HCT116 (cell line): ENCODE measurements around the gene PTS. TPM values are rescaled to one million over a fixed set of nuclear protein-coding genes. Genes with fewer than 3 reads are reported as not detected.

Experiments used
- ATAC-seq: fragments of 200-7000 bp; cut with Tn5 transposase; 2 replicates; pipeline ENCODE4 v1.9.1; 2020; ENCODE audit warnings: mild to moderate bottlenecking, moderate library complexity
- BruUV-seq: library from RNA; stranded (reverse); fragments of 400-500 nt; replicated peaks from 2 replicates; lab custom pipeline; 2021; lab: Mats Ljungman, UMichigan
- CTCF ChIA-PET: fragments of 300-600 bp; sonication (Branson Sonifier 250); formaldehyde crosslinking; loops from one replicate; lab custom pipeline; 2021; ENCODE audit warnings: antibody characterized with exemption; lab: Charles Lee
- POLR2A ChIA-PET: fragments of 300-600, 350-600 bp; sonication (Branson Sonifier 250); formaldehyde crosslinking; loops from one replicate; lab custom pipeline; 2021; ENCODE audit warnings: antibody characterized with exemption; lab: Charles Lee
- RAD21 ChIA-PET, 2 experiments: fragments of 300-600 bp; sonication (Branson Sonifier 250); formaldehyde crosslinking; loops; one replicate each; lab custom pipeline; 2023; ENCODE audit warnings: low total read pairs in 2 of 2; ENCODE audit not compliant: uncharacterized antibody in 2 of 2, unreplicated experiment in 2 of 2, low non-redundant PET in 1 of 2; lab: Charles Lee
- DNase-seq: peaks from one replicate; pipeline ENCODE4 v3.0.0-alpha.2; 2010; ENCODE audit warnings: low read depth, low spot score
- H2AFZ ChIP-seq: fragments of 200-600 bp; shearing (Covaris generic), sonication (generic); 2 replicates; pipeline ENCODE4 v1.6.1; 2017; ENCODE audit warnings: low read depth, mixed run types, mixed read lengths, antibody characterized with exemption, low read length; ENCODE audit not compliant: poor library complexity, severe bottlenecking
- H3K27ac ChIP-seq: 2 replicates; pipeline ENCODE4 v1.5.1; 2012; ENCODE audit warnings: low read depth, low read length
- H3K27me3 ChIP-seq: fragments of 200-600 bp; sonication (generic); 2 replicates; pipeline ENCODE4 v1.6.1; 2016; ENCODE audit warnings: mixed run types, low read length, mixed read lengths; ENCODE audit not compliant: insufficient read depth
- H3K36me3 ChIP-seq, 2 experiments: fragments of 200-500 bp in 1 of 2; fragments of 200-600 bp in 1 of 2; sonication (Bioruptor generic) in 1 of 2; sonication (generic) in 1 of 2; 2 replicates each; pipeline versions ENCODE4 v1.5.1 to v1.6.1; 2014 to 2016; ENCODE audit warnings: low read length in 2 of 2, inconsistent platforms in 1 of 2, mixed read lengths in 1 of 2, mixed run types in 1 of 2; ENCODE audit not compliant: insufficient read depth in 2 of 2, control insufficient read depth in 1 of 2
- H3K4me1 ChIP-seq, 2 experiments: fragments of 200-600 bp in 1 of 2; sonication (generic) in 1 of 2; 2 replicates each; pipeline versions ENCODE4 v1.5.1 to v1.6.1; 2012 to 2017; ENCODE audit warnings: low read length in 2 of 2, inconsistent platforms in 1 of 2, mild to moderate bottlenecking in 1 of 2, mixed read lengths in 1 of 2, mixed run types in 1 of 2, moderate library complexity in 1 of 2; ENCODE audit not compliant: insufficient read depth in 2 of 2, control insufficient read depth in 1 of 2
- H3K4me2 ChIP-seq: fragments of 200-600 bp; sonication (generic); 2 replicates; pipeline ENCODE4 v1.6.1; 2017; ENCODE audit warnings: mixed run types, low read length, mixed read lengths
- H3K4me3 ChIP-seq, 2 experiments: fragments of 200-600 bp in 1 of 2; sonication (generic) in 1 of 2; replicated peaks in 1 of 2; 2 replicates each; pipeline ENCODE4 v1.5.1; 2011 to 2016; ENCODE audit warnings: low read length in 2 of 2, control low read depth in 1 of 2, low read depth in 1 of 2, mild to moderate bottlenecking in 1 of 2, mixed read lengths in 1 of 2, mixed run types in 1 of 2
- H3K79me2 ChIP-seq: fragments of 200-600 bp; sonication (generic); 2 replicates; pipeline ENCODE4 v1.6.1; 2017; ENCODE audit warnings: mild to moderate bottlenecking, mixed run types, low read length, moderate library complexity, mixed read lengths; ENCODE audit not compliant: insufficient read depth
- H3K9ac ChIP-seq: fragments of 200-600 bp; sonication (generic); 2 replicates; pipeline ENCODE4 v1.6.1; 2016; ENCODE audit warnings: low read length, mixed read lengths
- H3K9me2 ChIP-seq: fragments of 200-600 bp; sonication (generic), shearing (Covaris generic); 2 replicates; pipeline ENCODE4 v1.6.1; 2017; ENCODE audit warnings: mixed run types, mild to moderate bottlenecking, moderate library complexity; ENCODE audit not compliant: insufficient read depth
- H3K9me3 ChIP-seq, 2 experiments: fragments of 200-500 bp in 1 of 2; fragments of 200-600 bp in 1 of 2; sonication (Bioruptor generic) in 1 of 2; sonication (generic) in 1 of 2; 2 replicates each; pipeline ENCODE4 v1.6.1; 2014 to 2017; ENCODE audit warnings: low read length in 2 of 2, mixed read lengths in 2 of 2, inconsistent platforms in 1 of 2, low read depth in 1 of 2, mild to moderate bottlenecking in 1 of 2, mixed run types in 1 of 2, moderate library complexity in 1 of 2; ENCODE audit not compliant: control insufficient read depth in 1 of 2, insufficient read depth in 1 of 2
- H4K20me1 ChIP-seq: fragments of 200-600 bp; sonication (generic), shearing (Covaris generic); 2 replicates; pipeline ENCODE4 v1.6.1; 2017; ENCODE audit warnings: mixed run types, mild to moderate bottlenecking, moderate library complexity; ENCODE audit not compliant: insufficient read depth
- CTCF ChIP-seq, 3 experiments: fragments of 200-600 bp in 1 of 3; sonication (generic) in 1 of 3; IDR thresholded peaks in 2 of 3; conservative IDR thresholded peaks in 1 of 3; 2 replicates each; pipeline ENCODE4 v1.5.1; 2012 to 2017; ENCODE audit warnings: low read depth in 2 of 3, low read length in 2 of 3, antibody characterized with exemption in 1 of 3, borderline replicate concordance in 1 of 3, control low read depth in 1 of 3, mild to moderate bottlenecking in 1 of 3, mixed read lengths in 1 of 3, mixed run types in 1 of 3, moderate library complexity in 1 of 3; ENCODE audit not compliant: insufficient read depth in 1 of 3
- MAX ChIP-seq: IDR thresholded peaks from 2 replicates; pipeline ENCODE4 v1.6.1; 2012
- POLR2A ChIP-seq: IDR thresholded peaks from 2 replicates; pipeline ENCODE4 v1.7.0; 2011; ENCODE audit warnings: borderline replicate concordance; ENCODE audit not compliant: insufficient read depth, insufficient read length; ENCODE audit errors: extremely low read depth
- TCF7L2 ChIP-seq: IDR thresholded peaks from 2 replicates; pipeline ENCODE4 v1.7.0; 2011; ENCODE audit warnings: borderline replicate concordance, inconsistent platforms; ENCODE audit not compliant: insufficient read depth, insufficient read length; ENCODE audit errors: extremely low read depth
- ZFX ChIP-seq: fragments of 450-650 bp; IDR thresholded peaks from 2 replicates; pipeline ENCODE4 v1.6.1; 2017
- ZNF274 ChIP-seq: fragments of 200-500 bp; sonication (Bioruptor generic); IDR thresholded peaks from 2 replicates; pipeline ENCODE4 v1.6.1; 2014; ENCODE audit warnings: mild to moderate bottlenecking, low read depth, low read length, inconsistent platforms
- intact Hi-C: fragments of 100-400 bp; cut with micrococcal nuclease; formaldehyde crosslinking; loops from 2 replicates; pipeline ENCODE4 v1.10.0; 2022
- total RNA-seq: library from RNA; stranded (reverse); gene quantifications from one replicate; pipeline ENCODE4 v1.2.1, GENCODE V29; 2021; ENCODE audit not compliant: unreplicated experiment
- TF ChIP-seq, protein P1 (sequence below): IDR thresholded peaks from 2 replicates; pipeline ENCODE4 v1.6.1; 2012

Gene PTS
- total RNA-seq, 1 experiment from 2014 or later = 45.7 TPM

DNA sequence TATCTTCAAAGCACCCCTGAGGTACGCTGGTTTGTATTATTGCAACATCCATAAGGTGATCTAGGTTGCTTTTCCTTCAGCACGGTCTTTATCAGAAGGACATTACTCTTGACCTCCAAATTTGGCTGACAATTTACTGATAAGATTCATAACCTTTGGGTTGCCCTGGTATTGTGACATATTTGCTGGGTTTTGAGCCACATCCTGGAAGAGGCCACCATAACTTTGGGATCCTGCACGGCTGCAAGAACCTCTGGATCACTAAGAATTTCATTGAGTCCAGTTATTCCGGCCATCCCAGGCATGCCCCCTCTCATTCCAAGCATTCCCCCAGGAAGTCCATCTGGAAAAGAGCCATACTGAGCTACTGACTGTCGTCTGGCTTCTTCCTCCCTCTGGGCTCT lies 41.0 kb downstream of the PTS start:
- no TSS peak for BruUV-seq
- TF ChIP-seq TCF7L2 = no peak
- no peak for TF ChIP-seq CTCF (IDR thresholded peaks at IDR 0.05 in 2 of 3, conservative IDR thresholded peaks at IDR 0.05 in 1 of 3; ENCODE audit: borderline replicate concordance in 1 of 3, insufficient read depth in 1 of 3, low read depth in 2 of 3, low read length in 2 of 3)
- TF ChIP-seq MAX = no peak
- TF ChIP-seq, protein P1, sequence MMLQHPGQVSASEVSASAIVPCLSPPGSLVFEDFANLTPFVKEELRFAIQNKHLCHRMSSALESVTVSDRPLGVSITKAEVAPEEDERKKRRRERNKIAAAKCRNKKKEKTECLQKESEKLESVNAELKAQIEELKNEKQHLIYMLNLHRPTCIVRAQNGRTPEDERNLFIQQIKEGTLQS = no peak
- TF ChIP-seq ZNF274 = no peak
- no peak for TF ChIP-seq POLR2A
- TF ChIP-seq ZFX = no peak
- TF ChIP-seq, all 23 proteins: peak for 0
- H4K20me1 ChIP-seq = no peaks in the 10 kb centered on the region
- H3K4me1 ChIP-seq = peaks cover 0 to 11% of the 10 kb centered on the region in 2 experiments; a peak in 2 of 4 replicates
- no peak overlapping the region for H3K4me3 ChIP-seq
- ATAC-seq (no peak), DNase-seq (no peak)
- intact Hi-C loops = no loop called here
- no peak overlapping the region for H2AFZ ChIP-seq
- ChIA-PET CTCF (no interaction called here), RAD21 (no interaction called here), POLR2A (no interaction called here)
- H3K27me3 ChIP-seq = no peaks in the 10 kb centered on the region
- no peaks in the 10 kb centered on the region for H3K9me2 ChIP-seq
- no peak overlapping the region for H3K9ac ChIP-seq
- H3K4me2 ChIP-seq = no peak overlapping the region
- H3K79me2 ChIP-seq = no peaks in the 10 kb centered on the region
- no peak overlapping the region for H3K27ac ChIP-seq
- no peaks in the 10 kb centered on the region for H3K9me3 ChIP-seq
- no peaks in the 10 kb centered on the region for H3K36me3 ChIP-seq

- no peaks in the 10 kb centered on the region for H4K20me1 ChIP-seq
- H3K9me2 ChIP-seq = no peaks in the 10 kb centered on the region
- peaks cover 0 to 11% of the 10 kb centered on the region in 2 experiments; a peak in 2 of 4 replicates for H3K4me1 ChIP-seq
- H3K4me2 ChIP-seq = no peak overlapping the region
- ChIA-PET RAD21 (no interaction called here), POLR2A (no interaction called here), CTCF (no interaction called here)
- no peaks in the 10 kb centered on the region for H3K9me3 ChIP-seq
- no peak for ATAC-seq
- H3K4me3 ChIP-seq = no peak overlapping the region
- no peak for TF ChIP-seq ZNF274
- no peak overlapping the region for H2AFZ ChIP-seq
- BruUV-seq = no TSS peak
- no peaks in the 10 kb centered on the region for H3K36me3 ChIP-seq
- H3K9ac ChIP-seq = no peak overlapping the region
- no peak for DNase-seq
- H3K79me2 ChIP-seq = no peaks in the 10 kb centered on the region
- no peaks in the 10 kb centered on the region for H3K27me3 ChIP-seq
- intact Hi-C loops = no loop called here
- H3K27ac ChIP-seq = no peak overlapping the region
These were observed 42.2 kb downstream of the PTS start for GRCh38 chr11:112268406-112268805.
